GM23338 (cell line): ENCODE results near the gene ALPL.

ENCODE experiments used
- CTCF ChIP-seq, 2 experiments: fragments of 200-600 bp in 1 of 2; sonication (generic) in 1 of 2; conservative IDR thresholded peaks; 2 replicates each; pipeline versions ENCODE4 v1.5.1 to v1.6.1; 2016 to 2017; ENCODE audit warnings: antibody characterized with exemption in 2 of 2, low read depth in 2 of 2, mild to moderate bottlenecking in 2 of 2, moderate library complexity in 1 of 2
- EZH2 ChIP-seq: fragments of 200-600 bp; sonication (generic); IDR thresholded peaks from one replicate; pipeline ENCODE4 v1.8.0; 2017; ENCODE audit warnings: antibody characterized with exemption, mild to moderate bottlenecking, low read depth; ENCODE audit not compliant: unreplicated experiment
- EZH2phosphoT487 ChIP-seq: fragments of 200-600 bp; sonication (generic); IDR thresholded peaks from one replicate; pipeline ENCODE4 v1.8.1; 2018; ENCODE audit warnings: antibody characterized with exemption; ENCODE audit not compliant: unreplicated experiment
- JUNB ChIP-seq: IDR thresholded peaks from one replicate; pipeline ENCODE4 v1.6.1; 2016; ENCODE audit warnings: antibody characterized with exemption; ENCODE audit not compliant: unreplicated experiment
- NANOG ChIP-seq: IDR thresholded peaks from 2 replicates; pipeline ENCODE4 v1.6.1; 2016; ENCODE audit warnings: antibody characterized with exemption, borderline replicate concordance
- POLR2AphosphoS5 ChIP-seq: IDR thresholded peaks from 2 replicates; pipeline ENCODE4 v1.6.1; 2016; ENCODE audit warnings: antibody characterized with exemption, low read depth
- REST ChIP-seq: IDR thresholded peaks from one replicate; pipeline ENCODE4 v1.6.1; 2018; ENCODE audit warnings: antibody characterized with exemption; ENCODE audit not compliant: unreplicated experiment
- STAT1 ChIP-seq: IDR thresholded peaks from one replicate; pipeline ENCODE4 v1.6.1; 2016; ENCODE audit warnings: antibody characterized with exemption; ENCODE audit not compliant: unreplicated experiment

DNA sequence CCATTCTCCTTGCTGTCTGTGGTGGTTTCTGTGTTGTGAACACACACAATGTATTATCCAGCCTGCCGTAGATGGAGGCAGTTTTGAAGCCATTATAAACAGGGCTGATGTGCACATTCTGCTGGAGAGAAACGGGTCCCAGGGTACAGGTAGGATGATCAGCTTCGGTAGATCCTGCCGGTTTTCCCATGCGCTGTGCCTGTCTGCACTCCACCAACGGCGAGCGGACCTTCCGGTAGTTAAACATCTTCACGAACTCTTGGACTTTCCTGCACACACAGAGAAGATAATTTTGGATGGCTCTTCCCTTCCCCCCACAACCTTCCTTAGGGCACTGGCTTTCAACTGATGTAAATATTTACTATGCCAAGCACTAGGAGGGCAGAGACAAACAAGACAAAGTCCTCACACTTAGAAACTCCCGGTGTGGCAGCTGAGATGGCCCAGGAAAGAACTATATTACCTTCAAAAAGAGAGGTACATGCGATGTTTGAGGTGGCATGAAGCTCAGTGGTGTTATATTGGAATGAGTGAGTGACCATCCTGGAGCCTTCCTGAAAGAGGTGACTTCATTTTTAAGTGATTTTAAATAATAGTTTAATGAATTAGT lies 41.7 kb downstream of the ALPL start:
- TF ChIP-seq CTCF (conservative IDR thresholded peaks at IDR 0.05; ENCODE audit: low read depth in 2 of 2) (no peak), JUNB (no peak), EZH2phosphoT487 (no peak), EZH2 (no peak), REST (no peak), POLR2AphosphoS5 (no peak), STAT1 (no peak), NANOG (no peak)
